Measurements from ENCODE around the gene PRR15L.

DNA sequence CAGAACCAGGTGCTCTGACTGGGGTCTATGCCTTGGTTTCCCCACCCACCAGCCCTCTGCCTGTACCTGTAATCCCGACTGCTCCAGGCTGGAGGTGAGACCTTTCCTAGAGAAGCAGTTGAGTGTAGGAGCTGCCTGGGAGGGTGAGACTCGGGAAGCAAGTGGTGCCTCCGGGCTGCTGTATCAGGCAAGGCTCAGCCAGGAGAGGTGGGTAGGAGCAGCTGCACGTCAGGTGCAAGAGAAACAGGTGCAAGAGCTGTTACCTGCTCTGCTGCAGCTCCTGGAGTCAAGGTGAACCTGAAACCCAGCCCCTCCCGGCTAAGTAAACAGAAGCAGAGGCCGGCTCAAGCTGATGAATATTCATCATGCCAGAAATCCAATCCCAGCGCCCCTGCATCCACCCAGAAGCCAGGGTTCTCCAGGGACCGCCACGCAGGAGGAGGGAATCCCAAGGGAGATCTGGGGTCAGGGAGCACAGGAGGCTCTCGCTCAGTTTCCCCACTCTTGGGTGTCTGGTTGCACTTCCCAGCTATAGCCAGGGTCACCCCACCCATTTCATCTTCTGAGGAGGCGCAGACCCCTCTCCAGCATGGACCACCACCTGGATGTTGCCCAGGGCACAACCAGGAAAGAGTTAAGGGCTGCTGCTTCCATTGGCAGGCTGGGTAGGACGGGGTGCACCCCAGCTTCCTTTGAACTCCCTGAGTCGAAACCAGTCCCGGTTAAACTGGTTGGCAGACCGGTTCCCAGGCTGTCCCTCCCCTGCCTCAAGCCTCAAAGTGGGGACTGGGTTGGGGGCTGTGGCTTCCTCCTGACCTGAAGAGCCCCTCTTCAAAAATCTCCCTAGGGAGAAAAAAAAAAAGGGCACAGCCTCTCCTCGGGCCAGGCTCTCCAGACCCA lies at the start of gene PRR15L:
- TF ChIP-seq ZNF274 (IDR thresholded peaks at IDR 0.05; ENCODE audit: low read depth, low read length) = no peak
- TF ChIP-seq YY1 (IDR thresholded peaks at IDR 0.05; ENCODE audit: insufficient read depth, insufficient read length) = no peak
